Brain microvascular endothelial cell (primary cell): Measurements from ENCODE around the gene MYOZ2.

Experiments
- DNase-seq: peaks from one replicate; pipeline ENCODE4 v3.0.0-alpha.2; 2020
- H3K27ac ChIP-seq: fragments of 250-450 bp; sonication (Bioruptor Pico); 2 replicates; pipeline ENCODE4 v1.5.1; 2020; ENCODE audit warnings: mild to moderate bottlenecking, moderate library complexity
- H3K27me3 ChIP-seq: fragments of 250-450 bp; sonication (Bioruptor Pico); replicated peaks from 2 replicates; pipeline ENCODE4 v1.5.1; 2020; ENCODE audit warnings: mild to moderate bottlenecking
- H3K36me3 ChIP-seq: fragments of 250-450 bp; sonication (Bioruptor Pico); replicated peaks from 2 replicates; pipeline ENCODE4 v1.5.1; 2020; ENCODE audit warnings: mild to moderate bottlenecking
- H3K4me3 ChIP-seq: 2 replicates; pipeline ENCODE4 v1.5.1; 2011; ENCODE audit warnings: low read depth, mild to moderate bottlenecking, control low read depth, low read length, moderate library complexity
- in situ Hi-C: cut with HindIII; loops from 2 replicates; pipeline ENCODE4 v1.10.0; 2017; ENCODE audit warnings: low sequenced_read_pairs, low pct_ligation_motif_present
- TF ChIP-seq, protein P1 (sequence below): IDR thresholded peaks from 2 replicates; pipeline ENCODE4 v1.5.1; 2011; ENCODE audit warnings: low read depth, mild to moderate bottlenecking, moderate library complexity, low read length, control low read depth, inconsistent platforms; ENCODE audit errors: missing control alignments

MYOZ2 gene

GRCh38 chr4:119106036-119107000 is 29.3 kb upstream of the MYOZ2 start:
- Histone ChIP-seq H3K27me3 (no peaks in the 10 kb centered on the region), H3K27ac (no peak overlapping the region), H3K36me3 (no peaks in the 10 kb centered on the region), H3K4me3 (no peak overlapping the region)
- DNase-seq: no peak
- in situ Hi-C loops: no loop called here
- TF ChIP-seq, protein P1, sequence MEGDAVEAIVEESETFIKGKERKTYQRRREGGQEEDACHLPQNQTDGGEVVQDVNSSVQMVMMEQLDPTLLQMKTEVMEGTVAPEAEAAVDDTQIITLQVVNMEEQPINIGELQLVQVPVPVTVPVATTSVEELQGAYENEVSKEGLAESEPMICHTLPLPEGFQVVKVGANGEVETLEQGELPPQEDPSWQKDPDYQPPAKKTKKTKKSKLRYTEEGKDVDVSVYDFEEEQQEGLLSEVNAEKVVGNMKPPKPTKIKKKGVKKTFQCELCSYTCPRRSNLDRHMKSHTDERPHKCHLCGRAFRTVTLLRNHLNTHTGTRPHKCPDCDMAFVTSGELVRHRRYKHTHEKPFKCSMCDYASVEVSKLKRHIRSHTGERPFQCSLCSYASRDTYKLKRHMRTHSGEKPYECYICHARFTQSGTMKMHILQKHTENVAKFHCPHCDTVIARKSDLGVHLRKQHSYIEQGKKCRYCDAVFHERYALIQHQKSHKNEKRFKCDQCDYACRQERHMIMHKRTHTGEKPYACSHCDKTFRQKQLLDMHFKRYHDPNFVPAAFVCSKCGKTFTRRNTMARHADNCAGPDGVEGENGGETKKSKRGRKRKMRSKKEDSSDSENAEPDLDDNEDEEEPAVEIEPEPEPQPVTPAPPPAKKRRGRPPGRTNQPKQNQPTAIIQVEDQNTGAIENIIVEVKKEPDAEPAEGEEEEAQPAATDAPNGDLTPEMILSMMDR: no peak

- Histone ChIP-seq H3K36me3 (no peaks in the 10 kb centered on the region), H3K27me3 (no peaks in the 10 kb centered on the region), H3K27ac (no peak overlapping the region), H3K4me3 (no peak overlapping the region)
- in situ Hi-C loops: no loop called here
- no peak for DNase-seq
- TF ChIP-seq, protein P1: no peak
Observed at GRCh38 chr4:119110121-119110520, 25.5 kb upstream of the MYOZ2 start.

DNA sequence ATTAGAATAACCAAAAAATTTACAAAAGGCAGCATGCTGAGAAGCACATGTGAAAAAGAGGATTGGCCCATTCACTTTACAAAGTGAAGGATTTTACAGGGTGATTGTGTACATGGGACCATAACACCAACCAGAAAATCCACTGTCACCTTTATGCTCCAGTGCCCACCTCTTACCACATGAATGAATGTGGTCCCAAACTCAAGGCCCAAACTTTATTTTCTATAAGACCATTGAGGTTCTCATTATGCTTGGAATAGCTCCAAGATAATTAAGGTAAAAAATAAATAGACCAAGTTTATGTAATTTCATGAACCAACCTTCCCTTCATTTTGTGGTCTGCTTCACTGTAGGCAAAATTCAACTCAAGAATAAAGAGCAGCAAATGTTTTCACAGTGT is 24.3 kb upstream of the MYOZ2 start:
- no peak overlapping the region for H3K4me3 ChIP-seq
- no peaks in the 10 kb centered on the region for H3K36me3 ChIP-seq
- no peak for DNase-seq
- no peak overlapping the region for H3K27ac ChIP-seq
- no peaks in the 10 kb centered on the region for H3K27me3 ChIP-seq
- in situ Hi-C loops: no loop called here
- TF ChIP-seq, protein P1: no peak

GRCh38 chr4:119113033-119113655 is 22.5 kb upstream of the MYOZ2 start:
- in situ Hi-C loops: no loop called here
- H3K27me3 ChIP-seq: no peaks in the 10 kb centered on the region
- TF ChIP-seq, protein P1: no peak
- H3K4me3 ChIP-seq: no peak overlapping the region
- H3K36me3 ChIP-seq: no peaks in the 10 kb centered on the region
- DNase-seq: peak; percentile 68
- H3K27ac ChIP-seq: peak overlapping the region; percentile 48

DNA sequence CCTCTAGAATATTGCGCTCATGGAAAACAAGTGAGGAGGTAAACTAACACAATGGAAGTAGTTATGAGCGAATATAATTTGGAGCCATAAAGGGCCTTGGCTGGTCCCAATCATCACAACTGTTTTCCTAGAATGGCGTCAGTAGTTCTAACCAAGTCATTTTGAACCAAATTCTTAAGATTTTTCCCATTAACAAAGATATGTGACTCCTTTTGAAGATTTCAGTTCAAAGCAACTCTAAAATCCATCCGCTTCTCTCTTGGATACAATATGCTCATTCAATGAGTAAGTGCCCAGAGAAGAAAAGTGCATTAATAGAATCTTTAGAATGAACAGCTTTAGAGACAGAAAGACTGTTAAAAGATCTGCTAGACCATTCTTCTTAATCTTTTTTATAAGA is 19.6 kb upstream of the MYOZ2 start:
- H3K4me3 ChIP-seq: no peak overlapping the region
- no peak for DNase-seq
- H3K27ac ChIP-seq: no peak overlapping the region
- no peaks in the 10 kb centered on the region for H3K36me3 ChIP-seq
- no peaks in the 10 kb centered on the region for H3K27me3 ChIP-seq
- TF ChIP-seq, protein P1: no peak
- in situ Hi-C loops: no loop called here
